Gastroesophageal sphincter (tissue), 4 donors: ENCODE results near the gene AFF2. TPM values are rescaled to one million over a fixed set of nuclear protein-coding genes. Genes with fewer than 3 reads are reported as not detected.

Source experiments
- ATAC-seq: fragments of 150-250 bp; one replicate; pipeline ENCODE4 v1.9.1; 2016; ENCODE audit warnings: mild to moderate bottlenecking, moderate library complexity
- H3K27ac ChIP-seq, 4 donors: fragments of 200-600 bp; sonication (generic) in 3 of 4; 1 replicate in 3 of 4; 2 replicates in 1 of 4; pipeline ENCODE4 v1.5.1; 2016 to 2019
- H3K27me3 ChIP-seq: fragments of 200-600 bp; sonication (generic); one replicate; pipeline ENCODE4 v1.5.1; 2019
- H3K36me3 ChIP-seq, 2 donors: fragments of 200-600 bp; sonication (generic); one replicate each; pipeline ENCODE4 v1.5.1; 2019; ENCODE audit warnings: control low read depth in 1 of 2
- H3K4me1 ChIP-seq, 3 donors: fragments of 200-600 bp; sonication (generic); 1 replicate in 2 of 3; 2 replicates in 1 of 3; pipeline ENCODE4 v1.5.1; 2016 to 2019; ENCODE audit warnings: control low read depth in 2 of 3
- H3K4me3 ChIP-seq, 2 donors: fragments of 200-600 bp; sonication (generic); one replicate each; pipeline ENCODE4 v1.5.1; 2019; ENCODE audit warnings: mild to moderate bottlenecking in 1 of 2, moderate library complexity in 1 of 2
- H3K9me3 ChIP-seq, 3 donors: fragments of 200-600 bp; sonication (generic); one replicate each; pipeline ENCODE4 v1.5.1; 2017 to 2019; ENCODE audit warnings: control low read depth in 2 of 3
- CTCF ChIP-seq, 4 experiments: fragments of 200-600 bp in 2 of 4; fragments of 450-650 bp in 2 of 4; sonication (generic) in 1 of 4; IDR thresholded peaks; one replicate each; pipeline ENCODE4 v1.5.1; 2017 to 2019; ENCODE audit warnings: antibody characterized with exemption in 4 of 4, mild to moderate bottlenecking in 2 of 4, moderate library complexity in 2 of 4
- EP300 ChIP-seq: sonication (generic); formaldehyde crosslinking; IDR thresholded peaks from one replicate; pipeline ENCODE4 v1.6.1; 2017; ENCODE audit warnings: antibody characterized with exemption, mild to moderate bottlenecking
- POLR2A ChIP-seq, 2 donors: fragments of 450-650 bp; IDR thresholded peaks; one replicate each; pipeline ENCODE4 v1.6.1; 2017; ENCODE audit warnings: antibody characterized with exemption in 2 of 2, mild to moderate bottlenecking in 2 of 2, moderate library complexity in 1 of 2
- POLR2AphosphoS5 ChIP-seq: sonication (generic); formaldehyde crosslinking; IDR thresholded peaks from one replicate; pipeline ENCODE4 v1.6.1; 2017; ENCODE audit warnings: antibody characterized with exemption
- WGBS, 2 donors: methylation state at CpG; one replicate each; pipeline ENCODE4 v1.1.5; 2018; ENCODE audit warnings: low coverage in 1 of 2; 5-methylcytosine and 5-hydroxymethylcytosine counted together
- total RNA-seq, 4 donors: library from RNA; depleted of rRNA; stranded (reverse); fragments of >200 nt; gene quantifications; one replicate each; pipeline ENCODE4 v1.1.0, GENCODE V29; 2016

The AFF2 gene
- total RNA-seq, 4 donors from 2014 or later: 1.6 to 6.1 (median 3.6) TPM

DNA sequence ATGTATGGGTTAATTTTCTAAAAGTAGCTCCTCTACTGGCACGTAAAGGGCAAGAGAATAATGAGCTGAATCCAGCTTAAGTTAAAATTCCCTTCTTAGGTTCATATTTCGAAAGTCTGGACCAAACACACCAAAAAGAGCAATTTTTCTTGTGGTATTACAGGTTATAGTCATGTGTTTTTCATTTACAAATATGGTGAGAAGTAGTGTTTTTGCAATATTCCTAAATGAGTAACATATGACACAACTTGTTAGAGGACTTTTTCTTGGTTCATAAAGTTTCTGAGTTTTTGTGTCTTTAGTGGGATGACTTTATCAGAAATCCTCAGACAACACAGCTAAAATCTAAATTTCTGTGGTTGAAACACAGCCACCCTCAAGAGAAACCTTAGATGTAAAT, 172.1 kb downstream of the AFF2 start:
- H3K4me1 ChIP-seq: no peaks in the 10 kb centered on the region
- H3K27me3 ChIP-seq: no peaks in the 10 kb centered on the region
- WGBS, 2 donors: 49% methylated on average over 2 of the region's 2 CpGs; no CpG with 5 or more reads in 1 of the 2 donors
- no peaks in the 10 kb centered on the region for H3K36me3 ChIP-seq
- no peak overlapping the region for H3K27ac ChIP-seq
- ATAC-seq: no peak
- H3K4me3 ChIP-seq: no peak overlapping the region
- TF ChIP-seq POLR2A (IDR thresholded peaks at IDR 0.05): no peak
- no peak for TF ChIP-seq EP300
- TF ChIP-seq CTCF (IDR thresholded peaks at IDR 0.05): no peak
- no peak for TF ChIP-seq POLR2AphosphoS5
- H3K9me3 ChIP-seq: peaks cover 0 to 16% (median 0%) of the 10 kb centered on the region in 3 donors

DNA sequence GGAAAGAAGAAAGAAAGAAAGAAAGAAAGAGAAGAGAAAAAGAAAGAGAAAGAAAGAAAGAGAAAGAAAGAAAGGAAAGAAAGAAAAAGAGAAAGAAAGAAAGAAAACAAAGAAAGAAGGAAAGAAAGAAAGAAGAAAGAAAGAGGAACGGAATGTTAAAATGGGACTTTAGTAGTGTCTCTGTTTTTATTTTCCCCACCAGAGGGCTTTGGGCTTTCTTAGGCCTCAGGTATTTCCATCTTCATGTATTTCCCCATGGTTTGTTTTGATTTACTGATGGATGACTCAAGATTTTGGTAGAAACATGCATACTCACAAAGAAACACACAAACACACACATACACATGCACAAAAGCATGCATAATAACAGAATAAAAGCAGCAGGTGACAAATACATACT, 181.2 kb downstream of the AFF2 start:
- H3K27me3 ChIP-seq: no peaks in the 10 kb centered on the region
- TF ChIP-seq CTCF (IDR thresholded peaks at IDR 0.05) (no peak), POLR2AphosphoS5 (no peak), POLR2A (IDR thresholded peaks at IDR 0.05) (no peak), EP300 (no peak)
- H3K9me3 ChIP-seq: no peaks in the 10 kb centered on the region
- ATAC-seq: no peak
- H3K27ac ChIP-seq: no peak overlapping the region
- H3K36me3 ChIP-seq: no peaks in the 10 kb centered on the region
- H3K4me3 ChIP-seq: no peak overlapping the region
- H3K4me1 ChIP-seq: no peaks in the 10 kb centered on the region
- 44 to 82% methylated on average over 1 of the region's 1 CpG for WGBS, 2 donors

- H3K9me3 ChIP-seq: no peaks in the 10 kb centered on the region
- H3K4me1 ChIP-seq: no peaks in the 10 kb centered on the region
- ATAC-seq: no peak
- no peaks in the 10 kb centered on the region for H3K27me3 ChIP-seq
- H3K36me3 ChIP-seq: no peaks in the 10 kb centered on the region
- TF ChIP-seq EP300 (no peak), CTCF (IDR thresholded peaks at IDR 0.05) (no peak), POLR2A (IDR thresholded peaks at IDR 0.05) (no peak), POLR2AphosphoS5 (no peak)
- 80 to 100% methylated on average over 2 to 4 of the region's 4 CpGs for WGBS, 2 donors
- H3K4me3 ChIP-seq: no peak overlapping the region
- H3K27ac ChIP-seq: no peak overlapping the region
Measured at GRCh38 chrX:148682206-148682605, 181.8 kb downstream of the AFF2 start.

- Histone ChIP-seq H3K9me3 (no peaks in the 10 kb centered on the region), H3K27me3 (no peaks in the 10 kb centered on the region), H3K27ac (no peak overlapping the region), H3K36me3 (no peaks in the 10 kb centered on the region), H3K4me1 (no peaks in the 10 kb centered on the region), H3K4me3 (no peak overlapping the region)
- 41 to 80% methylated on average over 1 to 2 of the region's 2 CpGs for WGBS, 2 donors
- TF ChIP-seq EP300 (no peak), CTCF (IDR thresholded peaks at IDR 0.05) (no peak), POLR2A (IDR thresholded peaks at IDR 0.05) (no peak), POLR2AphosphoS5 (no peak)
- no peak for ATAC-seq
Measured at GRCh38 chrX:148691456-148691855, 191.0 kb downstream of the AFF2 start.

DNA sequence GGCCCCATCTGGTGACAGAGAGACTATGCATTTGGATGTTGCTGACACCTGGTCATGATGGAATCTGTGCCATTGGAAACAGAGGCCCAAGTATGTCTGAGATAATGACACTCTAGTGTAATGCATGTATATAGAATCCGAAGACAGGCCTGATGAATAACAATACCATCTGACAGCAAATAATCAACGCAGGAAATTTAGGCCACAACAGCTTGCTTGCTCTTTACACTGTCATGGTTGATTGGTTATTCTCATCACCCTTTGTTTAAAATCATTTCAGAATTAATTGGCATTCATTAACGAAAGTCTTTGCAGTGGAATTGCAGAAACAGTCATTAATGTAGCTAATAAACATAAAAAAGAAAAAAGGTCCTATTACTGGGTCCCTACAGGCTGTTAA, 194.8 kb downstream of the AFF2 start:
- Histone ChIP-seq H3K36me3 (no peaks in the 10 kb centered on the region), H3K9me3 (no peaks in the 10 kb centered on the region), H3K27me3 (no peaks in the 10 kb centered on the region), H3K27ac (no peak overlapping the region), H3K4me1 (no peaks in the 10 kb centered on the region), H3K4me3 (no peak overlapping the region)
- TF ChIP-seq POLR2AphosphoS5: no peak
- TF ChIP-seq EP300: no peak
- no peak for TF ChIP-seq CTCF (IDR thresholded peaks at IDR 0.05)
- no peak for TF ChIP-seq POLR2A (IDR thresholded peaks at IDR 0.05)
- ATAC-seq: no peak
- WGBS, 2 donors: 73 to 86% methylated on average over 3 of the region's 3 CpGs
